Stimulated activated naive B cell treated with anti-CD40 and anti-IgM and Interleukin-4, amounts not matched to agents 10 μg/mL and 1 μg/mL and 100 μg/mL, for 72 hours (primary cell): ENCODE results near the gene SH3RF1.
A peak's percentile ranks its signal among the peaks of the same experiment; 100 is the strongest.

Experiments
- ATAC-seq, 2 donors: fragments of 150-1000 bp; cut with Tn5 transposase; replicated peaks; 2 replicates each; pipeline ENCODE4 v1.10.0; 2021; ENCODE audit warnings: moderate library complexity in 1 of 2
- DNase-seq: peaks from one replicate; pipeline ENCODE4 v3.0.0; 2021
- H3K27ac Mint-ChIP-seq: one replicate; pipeline ENCODE4 v1.8.0; 2022; ENCODE audit warnings: mild to moderate bottlenecking, mixed read lengths
- H3K27me3 Mint-ChIP-seq, 2 donors: one replicate each; pipeline ENCODE4 v1.8.0; 2022; ENCODE audit warnings: mixed read lengths in 2 of 2
- H3K36me3 Mint-ChIP-seq, 2 donors: one replicate each; pipeline ENCODE4 v1.8.0; 2022; ENCODE audit warnings: mixed read lengths in 2 of 2, mild to moderate bottlenecking in 1 of 2
- H3K4me1 Mint-ChIP-seq, 2 donors: one replicate each; pipeline ENCODE4 v1.8.0; 2022; ENCODE audit warnings: mixed read lengths in 2 of 2, mild to moderate bottlenecking in 1 of 2
- H3K4me3 Mint-ChIP-seq, 2 donors: one replicate each; pipeline ENCODE4 v1.8.0; 2022; ENCODE audit warnings: mild to moderate bottlenecking in 2 of 2, mixed read lengths in 2 of 2, moderate library complexity in 1 of 2
- H3K9me3 Mint-ChIP-seq, 2 donors: one replicate each; pipeline ENCODE4 v1.8.0; 2022; ENCODE audit warnings: mixed read lengths in 2 of 2, mild to moderate bottlenecking in 1 of 2

The SH3RF1 gene

DNA sequence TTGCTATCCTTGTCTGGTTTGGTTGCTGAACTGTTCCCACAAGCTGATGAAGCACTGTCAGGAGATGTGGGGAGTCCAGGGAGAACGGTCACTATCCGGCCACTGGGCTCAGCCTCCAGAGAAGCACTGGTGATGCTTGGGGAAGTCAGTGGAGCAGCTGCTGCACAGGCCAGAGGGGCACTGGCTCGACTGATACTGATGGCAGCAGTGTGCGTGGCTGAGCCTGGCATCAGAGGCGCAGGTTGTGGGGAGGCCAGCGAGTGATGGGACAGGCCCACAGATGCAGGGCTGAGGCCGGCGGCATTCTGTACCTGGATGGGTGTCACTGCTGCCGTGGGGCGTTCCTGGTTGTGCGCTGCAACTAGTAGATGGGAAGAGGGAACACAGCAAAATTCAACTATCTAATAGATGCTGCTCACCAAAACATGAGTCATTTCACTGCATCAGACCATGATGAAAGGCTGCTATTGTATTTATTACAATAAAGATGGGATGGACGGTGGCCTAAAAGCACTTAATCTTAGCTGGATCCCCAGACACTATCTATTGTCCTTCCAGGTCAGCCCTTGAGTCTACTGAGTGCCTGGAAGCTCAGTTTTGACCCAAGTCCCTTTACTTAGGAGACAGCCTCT is 154.4 kb downstream of the SH3RF1 start:
- Mint-ChIP-seq H3K9me3 (no peaks in the 10 kb centered on the region), H3K27me3 (no peaks in the 10 kb centered on the region), H3K4me1 (no peaks in the 10 kb centered on the region), H3K36me3 (no peaks in the 10 kb centered on the region), H3K27ac (no peak overlapping the region), H3K4me3 (no peak overlapping the region)
- ATAC-seq (peak in 1 of 2 donors; percentile 10), DNase-seq (no peak)

DNA sequence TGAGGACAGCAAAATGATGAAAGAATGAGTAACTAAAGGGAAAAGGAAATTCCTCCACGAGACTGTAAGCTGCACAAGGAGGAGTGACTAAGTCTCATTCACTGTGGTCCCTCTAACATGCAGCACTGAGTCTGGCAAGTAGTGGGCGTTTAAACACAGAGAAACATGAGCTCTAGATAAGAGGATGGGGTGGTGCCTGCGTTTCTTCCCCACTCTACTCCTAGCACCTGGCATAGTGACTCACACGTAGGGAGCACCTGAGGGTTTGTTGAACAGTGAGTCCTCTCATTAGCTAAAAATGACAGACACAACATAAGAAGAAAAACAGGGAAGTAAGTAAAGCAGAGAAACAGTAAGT is 154.9 kb downstream of the SH3RF1 start:
- Mint-ChIP-seq H3K36me3 (no peaks in the 10 kb centered on the region), H3K4me1 (no peaks in the 10 kb centered on the region), H3K27ac (no peak overlapping the region), H3K27me3 (no peaks in the 10 kb centered on the region), H3K9me3 (no peaks in the 10 kb centered on the region), H3K4me3 (no peak overlapping the region)
- ATAC-seq (peak in 1 of 2 donors; percentile 21), DNase-seq (no peak)

DNA sequence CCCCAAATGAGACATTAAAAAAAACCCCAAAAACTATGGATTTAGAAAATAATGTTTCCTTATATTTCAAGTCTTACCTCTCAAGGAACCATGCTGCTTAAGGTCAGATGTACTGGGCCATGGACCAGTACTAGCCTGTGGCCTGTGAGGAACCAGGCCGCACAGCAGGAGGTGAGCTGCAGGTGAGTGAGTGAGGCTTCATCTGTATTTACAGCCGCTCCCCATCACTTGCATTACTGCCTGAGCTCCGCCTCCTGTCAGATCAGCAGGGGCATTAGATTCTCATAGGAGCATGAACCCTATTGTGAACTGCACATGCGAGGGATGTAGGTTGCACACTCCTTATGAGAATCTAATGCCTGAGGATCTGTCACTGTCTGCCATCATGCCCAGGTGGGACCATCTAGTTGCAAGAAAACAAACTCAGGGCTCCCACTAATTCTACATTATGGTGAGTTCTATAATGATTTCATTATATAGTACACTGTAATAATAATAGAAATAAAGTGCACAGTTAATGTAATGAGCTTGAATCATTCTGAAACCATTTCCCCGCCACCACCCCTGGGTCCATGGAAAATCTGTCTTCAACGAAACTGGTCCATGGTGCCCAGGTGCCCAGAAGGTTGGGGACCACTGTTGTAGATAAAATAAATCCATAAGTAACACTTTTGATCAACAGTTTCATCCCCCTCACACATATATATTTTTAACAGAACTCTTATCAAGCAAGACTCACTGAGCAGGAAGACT is 155.4 kb downstream of the SH3RF1 start:
- DNase-seq (no peak), ATAC-seq (no peak)
- Mint-ChIP-seq H3K36me3 (no peaks in the 10 kb centered on the region), H3K4me3 (no peak overlapping the region), H3K27me3 (no peaks in the 10 kb centered on the region), H3K9me3 (no peaks in the 10 kb centered on the region), H3K4me1 (no peaks in the 10 kb centered on the region), H3K27ac (no peak overlapping the region)

DNA sequence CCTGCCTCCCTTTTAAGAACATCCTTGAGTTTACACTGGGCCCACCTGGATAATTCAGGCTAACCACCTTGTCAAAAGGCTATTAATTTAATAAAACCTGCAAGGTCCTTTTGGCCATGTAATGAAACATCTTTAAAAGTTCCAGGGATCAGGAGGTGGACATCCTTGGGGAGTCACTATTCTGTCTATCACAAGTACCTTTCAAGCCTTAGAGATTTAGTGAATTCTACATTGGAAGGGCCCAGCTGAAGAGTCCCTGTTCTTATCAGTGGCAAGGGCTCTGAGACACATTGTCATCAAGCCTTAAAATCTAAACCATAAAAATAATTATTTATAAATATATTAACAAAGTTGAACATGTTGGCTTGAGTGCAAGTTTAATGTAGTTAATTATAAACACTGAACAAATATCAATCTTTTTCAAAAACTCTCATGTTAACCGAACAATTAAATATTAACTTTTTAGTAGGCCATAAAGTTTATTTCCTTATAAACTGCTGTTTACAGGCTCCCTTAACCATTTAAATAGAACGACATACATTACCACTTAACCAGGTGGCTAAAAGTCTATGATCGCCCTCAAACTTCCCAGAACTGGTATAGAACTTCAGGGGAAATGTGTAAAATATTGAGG is 156.3 kb downstream of the SH3RF1 start:
- Mint-ChIP-seq H3K9me3 (no peaks in the 10 kb centered on the region), H3K27me3 (no peaks in the 10 kb centered on the region), H3K4me3 (no peak overlapping the region), H3K27ac (no peak overlapping the region), H3K36me3 (no peaks in the 10 kb centered on the region), H3K4me1 (no peaks in the 10 kb centered on the region)
- no peak for ATAC-seq
- DNase-seq = no peak

DNA sequence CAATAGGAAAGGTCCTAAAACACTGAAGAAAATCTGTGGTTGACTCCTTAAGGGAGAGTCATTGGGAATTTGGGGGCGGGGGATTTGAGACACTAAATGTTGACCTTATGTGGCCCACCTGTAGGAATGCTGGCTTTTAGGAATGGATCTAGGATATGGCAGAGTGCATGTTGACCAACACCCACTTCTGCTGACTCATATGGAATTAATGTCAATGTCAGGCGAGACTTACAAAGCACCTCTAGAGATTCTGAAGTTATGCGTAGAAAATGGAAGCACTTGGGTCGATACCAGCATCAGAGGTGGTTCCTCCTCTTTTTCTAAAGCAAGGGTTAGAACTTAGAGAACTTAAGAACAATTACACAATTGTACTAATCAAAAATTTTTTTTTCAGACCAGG is 160.1 kb downstream of the SH3RF1 start:
- Mint-ChIP-seq H3K4me1 (no peaks in the 10 kb centered on the region), H3K9me3 (no peaks in the 10 kb centered on the region), H3K4me3 (no peak overlapping the region), H3K27me3 (no peaks in the 10 kb centered on the region), H3K36me3 (no peaks in the 10 kb centered on the region), H3K27ac (no peak overlapping the region)
- DNase-seq = no peak
- ATAC-seq = no peak

DNA sequence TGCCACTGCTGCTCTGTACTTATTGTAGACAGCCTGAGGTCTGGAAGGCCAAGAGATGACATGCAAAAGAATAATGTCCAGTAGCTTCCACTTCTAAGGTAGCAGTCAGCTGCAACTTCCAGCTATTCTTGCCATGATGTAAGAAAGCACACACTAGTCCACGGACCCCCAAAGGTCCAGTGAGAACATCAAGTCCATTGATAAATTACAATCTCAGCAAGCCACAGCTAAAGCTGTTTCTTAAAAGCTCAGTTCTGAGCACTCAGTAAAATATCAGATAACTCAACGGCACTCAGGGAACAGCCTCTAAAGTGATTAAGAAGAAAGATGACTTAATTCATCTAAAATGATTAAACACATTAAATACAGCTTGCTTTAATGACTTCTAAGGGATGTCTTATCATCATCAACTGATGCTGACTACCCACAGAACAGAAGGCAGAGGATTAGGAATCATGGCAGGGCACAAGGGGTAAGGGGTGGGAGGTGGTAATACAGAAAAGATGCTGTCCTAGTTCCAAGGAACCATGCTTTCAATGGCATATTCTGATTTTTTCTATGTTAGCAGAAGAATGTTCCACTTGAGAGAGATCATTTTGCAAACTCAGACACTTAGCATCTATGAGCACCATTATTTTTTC is 161.6 kb downstream of the SH3RF1 start:
- Mint-ChIP-seq H3K4me3 (no peak overlapping the region), H3K27ac (no peak overlapping the region), H3K4me1 (no peaks in the 10 kb centered on the region), H3K27me3 (no peaks in the 10 kb centered on the region), H3K36me3 (no peaks in the 10 kb centered on the region), H3K9me3 (no peaks in the 10 kb centered on the region)
- ATAC-seq (no peak), DNase-seq (no peak)

DNA sequence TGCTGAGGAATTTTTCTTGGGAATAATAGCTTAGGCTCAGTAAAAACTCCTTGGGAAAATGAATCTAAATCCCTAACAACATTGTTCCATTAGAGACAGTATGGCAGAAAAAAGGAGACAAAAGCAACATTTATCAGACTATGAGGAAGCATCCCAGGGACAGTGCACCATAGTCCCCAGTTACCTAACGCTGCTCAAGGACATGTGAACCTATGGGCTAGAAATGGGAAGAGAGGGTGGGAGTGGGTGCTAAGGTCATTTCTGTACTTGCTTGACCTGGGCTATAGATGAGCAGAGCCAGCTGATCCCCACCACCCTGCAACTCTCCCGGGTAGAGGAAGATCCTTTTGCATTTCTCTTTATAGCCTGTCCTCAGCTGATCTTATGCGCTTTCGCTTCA is 162.5 kb downstream of the SH3RF1 start:
- H3K9me3 Mint-ChIP-seq = no peaks in the 10 kb centered on the region
- H3K4me1 Mint-ChIP-seq = no peaks in the 10 kb centered on the region
- no peak for DNase-seq
- no peaks in the 10 kb centered on the region for H3K36me3 Mint-ChIP-seq
- ATAC-seq = no peak
- H3K4me3 Mint-ChIP-seq = no peak overlapping the region
- no peak overlapping the region for H3K27ac Mint-ChIP-seq
- no peaks in the 10 kb centered on the region for H3K27me3 Mint-ChIP-seq

DNA sequence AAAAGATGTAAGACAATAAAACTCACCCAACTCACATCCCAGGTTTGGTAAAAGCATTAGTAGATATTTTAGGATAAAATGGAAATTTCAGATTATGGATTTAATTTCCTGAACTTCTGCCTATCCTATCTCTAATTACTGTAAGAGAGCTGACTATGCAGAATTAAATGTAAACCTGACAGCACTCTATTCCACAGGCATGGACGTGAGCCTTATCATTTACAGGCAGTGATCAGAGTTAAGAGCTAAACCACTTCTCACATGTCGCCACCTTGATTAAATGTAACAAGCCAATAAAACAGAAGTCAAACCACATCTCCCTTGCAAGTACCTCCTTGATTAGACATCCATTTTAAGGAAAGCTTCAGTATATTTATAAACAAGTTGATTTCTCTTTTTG is 163.2 kb downstream of the SH3RF1 start:
- Mint-ChIP-seq H3K27me3 (no peaks in the 10 kb centered on the region), H3K4me1 (no peaks in the 10 kb centered on the region), H3K4me3 (no peak overlapping the region), H3K36me3 (no peaks in the 10 kb centered on the region), H3K27ac (no peak overlapping the region), H3K9me3 (no peaks in the 10 kb centered on the region)
- ATAC-seq = no peak
- DNase-seq = no peak

DNA sequence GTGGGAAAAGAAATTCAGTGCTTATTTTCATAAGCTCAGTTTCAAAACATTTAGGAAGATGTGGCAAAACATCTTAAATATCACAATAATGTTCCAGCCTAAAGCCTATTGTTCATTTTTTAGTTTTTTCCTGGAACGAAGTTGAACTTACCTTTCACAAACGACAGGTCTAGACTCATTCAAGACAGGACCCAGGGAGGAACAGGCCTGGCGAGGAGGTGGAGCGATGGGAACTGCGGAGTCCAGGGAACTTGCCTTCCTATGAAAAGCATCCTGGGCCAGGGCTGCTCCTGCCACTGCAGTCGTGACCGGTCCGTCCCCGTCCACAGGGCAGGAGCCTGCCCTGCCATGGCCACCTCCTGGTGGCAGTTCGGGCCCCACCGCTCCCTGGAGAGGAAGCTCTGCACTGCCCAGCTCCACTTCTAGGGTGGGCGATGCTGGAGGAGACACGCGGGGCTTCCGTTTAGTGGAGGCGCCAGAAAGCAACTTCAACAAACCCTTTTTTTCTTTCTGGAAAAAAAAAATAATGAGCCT is 164.0 kb downstream of the SH3RF1 start:
- no peak overlapping the region for H3K27ac Mint-ChIP-seq
- no peaks in the 10 kb centered on the region for H3K4me1 Mint-ChIP-seq
- no peak overlapping the region for H3K4me3 Mint-ChIP-seq
- no peaks in the 10 kb centered on the region for H3K27me3 Mint-ChIP-seq
- H3K36me3 Mint-ChIP-seq = no peaks in the 10 kb centered on the region
- H3K9me3 Mint-ChIP-seq = no peaks in the 10 kb centered on the region
- DNase-seq (no peak), ATAC-seq (no peak)

DNA sequence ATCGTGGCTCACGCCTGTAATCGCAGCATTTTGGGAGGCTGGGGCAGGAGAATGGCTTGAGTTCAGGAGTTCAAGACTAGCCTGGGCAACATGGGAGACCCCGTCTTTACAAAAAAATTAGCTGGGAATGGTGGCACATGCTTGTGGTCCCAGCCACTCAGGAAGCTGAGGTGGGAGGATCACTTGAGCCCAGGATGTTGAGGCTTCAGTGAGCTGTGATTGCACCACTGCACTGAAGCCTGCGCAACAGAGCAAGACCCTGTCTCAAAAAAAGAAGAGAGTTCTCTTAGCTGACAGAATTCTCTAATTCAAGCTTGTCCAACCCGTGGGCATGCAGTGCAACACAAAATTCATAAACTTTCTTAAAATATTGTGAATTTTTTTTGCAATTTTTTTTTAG is 165.1 kb downstream of the SH3RF1 start:
- Mint-ChIP-seq H3K27ac (no peak overlapping the region), H3K36me3 (no peaks in the 10 kb centered on the region), H3K4me1 (peaks cover 2 to 4% of the 10 kb centered on the region in 2 donors), H3K4me3 (no peak overlapping the region), H3K9me3 (no peaks in the 10 kb centered on the region), H3K27me3 (no peaks in the 10 kb centered on the region)
- DNase-seq (no peak), ATAC-seq (no peak)

DNA sequence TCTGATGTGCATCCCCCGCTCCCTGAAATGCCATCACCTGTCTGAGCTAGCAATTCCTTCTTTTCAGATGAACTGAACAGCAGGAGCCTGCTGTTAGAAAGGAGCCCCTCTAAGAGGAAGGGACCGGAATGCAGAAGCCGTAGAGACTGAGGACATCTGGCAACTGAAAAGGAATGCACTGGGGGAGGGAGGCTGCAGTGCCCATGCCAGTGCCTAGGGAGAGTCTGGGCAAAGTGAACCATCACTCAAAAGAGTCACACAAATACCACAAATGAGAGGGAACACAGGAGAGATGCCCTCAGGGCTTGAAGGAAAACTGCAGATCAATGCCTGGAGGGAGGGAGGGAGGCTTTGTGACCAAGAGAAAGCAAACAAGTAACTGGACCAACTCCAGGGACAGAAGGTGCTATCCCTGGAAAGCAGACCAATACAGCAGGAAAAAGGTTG is 166.8 kb downstream of the SH3RF1 start:
- H3K36me3 Mint-ChIP-seq = no peaks in the 10 kb centered on the region
- DNase-seq (no peak), ATAC-seq (no peak)
- H3K4me3 Mint-ChIP-seq = no peak overlapping the region
- H3K27ac Mint-ChIP-seq = no peak overlapping the region
- peaks cover 15 to 20% of the 10 kb centered on the region in 2 donors for H3K4me1 Mint-ChIP-seq
- H3K9me3 Mint-ChIP-seq = no peaks in the 10 kb centered on the region
- no peaks in the 10 kb centered on the region for H3K27me3 Mint-ChIP-seq

DNA sequence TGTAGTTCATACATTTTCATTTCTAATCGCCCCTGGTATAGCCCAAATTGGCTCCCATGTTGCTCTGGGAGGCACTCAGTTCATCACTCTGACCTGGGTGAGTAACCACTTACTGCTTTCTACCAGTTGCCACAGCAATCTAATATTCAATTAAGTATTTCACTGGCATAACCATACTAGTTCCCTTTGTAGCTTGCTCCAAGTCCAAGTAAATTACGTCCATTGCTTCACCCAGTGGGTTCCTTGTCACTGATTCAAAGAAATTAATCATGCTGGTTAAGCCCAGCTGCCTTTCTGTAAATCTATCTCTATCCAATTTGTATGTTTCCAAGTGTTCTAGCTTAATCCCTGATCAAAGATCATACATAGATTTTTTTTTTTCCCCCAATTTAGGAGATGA is 168.7 kb downstream of the SH3RF1 start:
- DNase-seq (no peak), ATAC-seq (no peak)
- Mint-ChIP-seq H3K36me3 (peaks cover 0 to 4% of the 10 kb centered on the region in 2 donors), H3K9me3 (peaks cover 2 to 4% of the 10 kb centered on the region in 2 donors), H3K4me3 (no peak overlapping the region), H3K4me1 (peaks cover 28 to 37% of the 10 kb centered on the region in 2 donors), H3K27ac (no peak overlapping the region), H3K27me3 (no peaks in the 10 kb centered on the region)

DNA sequence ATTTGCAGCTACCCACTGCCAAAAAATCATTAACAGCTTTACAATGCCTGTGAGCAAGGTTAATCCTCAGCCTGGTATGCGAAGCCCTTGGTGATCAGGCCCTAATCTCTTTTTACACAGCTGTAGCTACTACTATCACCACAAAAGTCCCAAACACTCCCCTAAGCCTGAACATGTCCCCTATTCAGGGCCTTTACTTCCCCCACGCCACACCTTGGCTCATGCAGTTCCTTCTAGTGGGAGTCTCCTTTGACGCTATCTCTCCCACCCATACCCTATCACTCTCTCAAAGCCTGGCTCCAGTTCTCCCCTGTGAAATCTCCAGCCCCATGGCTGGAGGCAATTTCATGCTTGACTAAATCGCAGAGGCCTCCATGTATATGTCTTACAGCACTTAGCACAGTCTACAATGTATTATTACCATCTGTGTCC is 170.1 kb downstream of the SH3RF1 start:
- no peak for DNase-seq
- ATAC-seq = no peak
- Mint-ChIP-seq H3K27ac (no peak overlapping the region), H3K4me3 (no peak overlapping the region), H3K36me3 (peaks cover 0 to 7% of the 10 kb centered on the region in 2 donors), H3K9me3 (peaks cover 2 to 4% of the 10 kb centered on the region in 2 donors), H3K4me1 (peaks cover 28 to 37% of the 10 kb centered on the region in 2 donors), H3K27me3 (no peaks in the 10 kb centered on the region)

DNA sequence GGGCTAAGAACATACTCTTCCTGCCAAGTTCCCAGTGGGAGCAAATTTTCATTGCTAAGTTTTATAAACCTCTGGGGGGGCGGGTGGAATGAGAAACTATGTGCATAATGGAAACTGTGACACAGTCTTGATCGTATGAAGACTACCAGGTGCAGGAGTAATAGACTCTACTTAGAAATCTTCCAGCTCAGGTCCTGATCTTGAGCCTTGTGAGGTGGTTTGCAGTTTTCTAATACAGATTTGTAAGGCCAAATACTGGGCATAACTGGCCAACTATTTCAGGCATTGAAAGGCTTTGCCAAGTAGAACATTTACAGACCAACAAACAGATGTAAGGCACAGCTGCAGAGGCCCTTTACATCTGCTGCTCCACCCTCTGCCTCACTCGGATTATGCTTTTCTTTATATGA is 171.0 kb downstream of the SH3RF1 start:
- H3K36me3 Mint-ChIP-seq = peaks cover 0 to 7% of the 10 kb centered on the region in 2 donors
- peak overlapping the region in 1 of 2 donors; percentile 39 for H3K4me3 Mint-ChIP-seq
- DNase-seq (no peak), ATAC-seq (peak; percentile 11 to 17)
- no peaks in the 10 kb centered on the region for H3K27me3 Mint-ChIP-seq
- peaks cover 31 to 43% of the 10 kb centered on the region in 2 donors for H3K4me1 Mint-ChIP-seq
- H3K9me3 Mint-ChIP-seq = peaks cover 2 to 4% of the 10 kb centered on the region in 2 donors
- H3K27ac Mint-ChIP-seq = peak overlapping the region; percentile 57
